Left hindlimb (tissue), 1 donor: ENCODE results near the gene RDM1.
"Not testable (repeated sequence)": the region's sequence is repeated elsewhere in the genome, so short reads cannot be mapped to it uniquely, and the experiment has no call there.

Source experiments
- DNase-seq: peaks from one replicate; pipeline ENCODE4 v3.0.0-alpha.2; 2018

Gene RDM1

GRCh38 chr17:35897772-35898171 is 32.8 kb downstream of the RDM1 start:
- DNase-seq = not testable (repeated sequence)

- no peak for DNase-seq
Measured at GRCh38 chr17:35895636-35896587, 34.7 kb downstream of the RDM1 start.

GRCh38 chr17:35894206-35894605 is 36.4 kb downstream of the RDM1 start:
- no peak for DNase-seq

GRCh38 chr17:35893751-35894150 is 36.8 kb downstream of the RDM1 start:
- no peak for DNase-seq

- no peak for DNase-seq
Measured at GRCh38 chr17:35892091-35893035, 38.2 kb downstream of the RDM1 start.

- DNase-seq = no peak
Measured at GRCh38 chr17:35891269-35891668, 39.3 kb downstream of the RDM1 start.

GRCh38 chr17:35890774-35891155 is 39.8 kb downstream of the RDM1 start:
- no peak for DNase-seq

- DNase-seq = no peak
Measured at GRCh38 chr17:35889818-35890773, 40.5 kb downstream of the RDM1 start.

- DNase-seq = no peak
Measured at GRCh38 chr17:35889241-35889640, 41.3 kb downstream of the RDM1 start.

GRCh38 chr17:35879773-35880654 is 50.6 kb downstream of the RDM1 start, which contains the start of gene CCL5:
CCL5 (minus strand) TSS chr17:35880360.
- DNase-seq = no peak

GRCh38 chr17:35878361-35878760 is 52.2 kb downstream of the RDM1 start:
- DNase-seq = no peak

- no peak for DNase-seq
Measured at GRCh38 chr17:35877345-35878029, 53.1 kb downstream of the RDM1 start.

GRCh38 chr17:35876534-35876933 is 54.0 kb downstream of the RDM1 start:
- no peak for DNase-seq

GRCh38 chr17:35875800-35876139 is 54.8 kb downstream of the RDM1 start:
- no peak for DNase-seq

GRCh38 chr17:35875072-35875799 is 55.3 kb downstream of the RDM1 start:
- DNase-seq = no peak

GRCh38 chr17:35872196-35872980 is 58.2 kb downstream of the RDM1 start:
- DNase-seq = no peak

GRCh38 chr17:35870906-35871819 is 59.4 kb downstream of the RDM1 start:
- DNase-seq = no peak

GRCh38 chr17:35868737-35869136 is 61.8 kb downstream of the RDM1 start, which contains the start of gene HEATR9:
HEATR9 (minus strand) TSS chr17:35868891; CDS start chr17:35868742, 149 bp downstream.
- DNase-seq = no peak
